ENCODE results near the gene IMPDH1. TPM values are rescaled to one million over a fixed set of nuclear protein-coding genes. Genes with fewer than 3 reads are reported as not detected.

IMPDH1 gene
- total RNA-seq, 2 donors from 2014 or later: 31.2 to 34.1 TPM

- no peak for DNase-seq
- peak; percentile 26 to 28 for ATAC-seq
- intact Hi-C loops (cut with DNase I): no loop called here
Observed at GRCh38 chr7:128351296-128352152, 58.3 kb downstream of the IMPDH1 start.

GRCh38 chr7:128350708-128351295 lies 59.0 kb downstream of the IMPDH1 start:
- ATAC-seq (peak in 1 of 2 donors; percentile 9), DNase-seq (no peak)
- intact Hi-C loops (cut with DNase I): no loop called here

- ATAC-seq (no peak), DNase-seq (no peak)
- intact Hi-C loops (cut with DNase I): loop anchor here in 1 of 2 donors (5.0 kb wide), 1 partner anchor 38 kb away; no protein-coding TSS in a partner anchor
Observed at GRCh38 chr7:128349466-128349825, 60.3 kb downstream of the IMPDH1 start.

GRCh38 chr7:128347647-128348097 lies 62.1 kb downstream of the IMPDH1 start:
- DNase-seq: peak; percentile 59
- intact Hi-C loops (cut with DNase I): loop anchor here (1.0 to 5.0 kb wide), 2 partner anchors 40 kb away; no protein-coding TSS in a partner anchor
- peak in 1 of 2 donors; percentile 18 for ATAC-seq

GRCh38 chr7:128344431-128344774 lies 65.4 kb downstream of the IMPDH1 start:
- ATAC-seq (no peak), DNase-seq (no peak)
- intact Hi-C loops (cut with DNase I): no loop called here

GRCh38 chr7:128343554-128344430 lies 66.0 kb downstream of the IMPDH1 start, which contains the start of gene RBM28:
TSS of gene RBM28 (minus strand) at chr7:128343908. CDS start at chr7:128343793, 115 bp downstream.
- intact Hi-C loops (cut with DNase I): no loop called here
- peak; percentile 91 for DNase-seq
- ATAC-seq: peak; percentile 94 to 96

Other genes starting within 250 kb of the IMPDH1 start
- gene LEP, start 168.7 kb downstream of the IMPDH1 start, total RNA-seq: 10 to 100 TPM; 25.6 to 37.1 TPM
- gene RBM28, start 66.1 kb downstream of the IMPDH1 start, total RNA-seq: 10 to 100 TPM; 25.4 to 33.9 TPM
- gene PRRT4, start 48.3 kb downstream of the IMPDH1 start, total RNA-seq: 1 to 10 TPM; 1.8 to 7.1 TPM
- gene HILPDA, start 45.9 kb upstream of the IMPDH1 start, total RNA-seq: 10 to 100 TPM in 1 of 2 donors, 1 to 10 TPM in 1; 9.7 to 15.2 TPM
- 10 to 100 TPM; 17.2 to 19.3 TPM for gene METTL2B, start 66.8 kb upstream of the IMPDH1 start, total RNA-seq